ENCODE data around the gene KANK2. TPM values are rescaled to one million over a fixed set of nuclear protein-coding genes. Genes with fewer than 3 reads are reported as not detected.

KANK2 gene
- total and polyA plus RNA-seq, 2 of the 13 experiments (the other 11 are each of a cell fraction or from before 2014, with no cell fraction given), result 5.7 to 12.9 TPM

DNA sequence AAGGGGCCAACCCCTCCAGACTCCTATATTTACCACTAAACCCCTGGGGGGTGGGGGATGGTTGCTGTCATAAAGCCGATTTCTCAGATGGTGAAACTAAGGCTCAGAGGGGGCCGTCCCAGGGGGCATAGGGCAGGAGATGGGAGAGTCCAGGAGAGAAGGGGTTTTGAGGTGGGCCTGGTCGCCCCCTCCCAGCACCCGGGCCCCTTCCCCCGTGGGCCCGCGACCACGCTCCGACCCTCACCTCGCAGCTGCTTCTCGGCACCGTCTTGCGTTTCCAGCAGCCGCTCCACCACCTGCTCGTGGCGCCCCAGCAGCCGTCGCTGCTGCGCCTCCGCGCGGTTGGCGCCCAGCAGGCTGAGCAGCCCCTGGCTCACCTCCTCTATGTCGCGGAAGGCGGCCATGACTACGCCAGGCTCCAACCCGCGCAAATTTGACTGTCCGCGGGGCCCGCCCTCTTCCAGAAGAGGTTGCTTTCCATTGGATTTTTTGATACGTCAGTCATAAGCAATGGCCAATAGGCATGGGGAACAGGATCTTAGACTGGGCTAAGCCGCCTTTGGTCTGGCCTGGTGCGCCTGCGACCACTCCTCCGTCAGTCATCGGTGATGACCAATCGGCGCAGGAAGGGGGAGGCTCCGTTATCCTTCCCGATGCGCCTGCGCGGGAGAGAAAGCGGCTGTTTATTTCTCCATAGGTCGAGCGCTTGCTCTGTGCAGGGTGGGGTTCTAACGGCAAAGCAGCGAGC, 41.8 kb downstream of the KANK2 start, which contains the start of gene SPC24 (continued):
- TF ChIP-seq JARID2 (CRISPR knock-in tag; IDR thresholded peaks at IDR 0.05; ENCODE audit: insufficient replicate concordance), result no peak
- TF ChIP-seq, protein P1, sequence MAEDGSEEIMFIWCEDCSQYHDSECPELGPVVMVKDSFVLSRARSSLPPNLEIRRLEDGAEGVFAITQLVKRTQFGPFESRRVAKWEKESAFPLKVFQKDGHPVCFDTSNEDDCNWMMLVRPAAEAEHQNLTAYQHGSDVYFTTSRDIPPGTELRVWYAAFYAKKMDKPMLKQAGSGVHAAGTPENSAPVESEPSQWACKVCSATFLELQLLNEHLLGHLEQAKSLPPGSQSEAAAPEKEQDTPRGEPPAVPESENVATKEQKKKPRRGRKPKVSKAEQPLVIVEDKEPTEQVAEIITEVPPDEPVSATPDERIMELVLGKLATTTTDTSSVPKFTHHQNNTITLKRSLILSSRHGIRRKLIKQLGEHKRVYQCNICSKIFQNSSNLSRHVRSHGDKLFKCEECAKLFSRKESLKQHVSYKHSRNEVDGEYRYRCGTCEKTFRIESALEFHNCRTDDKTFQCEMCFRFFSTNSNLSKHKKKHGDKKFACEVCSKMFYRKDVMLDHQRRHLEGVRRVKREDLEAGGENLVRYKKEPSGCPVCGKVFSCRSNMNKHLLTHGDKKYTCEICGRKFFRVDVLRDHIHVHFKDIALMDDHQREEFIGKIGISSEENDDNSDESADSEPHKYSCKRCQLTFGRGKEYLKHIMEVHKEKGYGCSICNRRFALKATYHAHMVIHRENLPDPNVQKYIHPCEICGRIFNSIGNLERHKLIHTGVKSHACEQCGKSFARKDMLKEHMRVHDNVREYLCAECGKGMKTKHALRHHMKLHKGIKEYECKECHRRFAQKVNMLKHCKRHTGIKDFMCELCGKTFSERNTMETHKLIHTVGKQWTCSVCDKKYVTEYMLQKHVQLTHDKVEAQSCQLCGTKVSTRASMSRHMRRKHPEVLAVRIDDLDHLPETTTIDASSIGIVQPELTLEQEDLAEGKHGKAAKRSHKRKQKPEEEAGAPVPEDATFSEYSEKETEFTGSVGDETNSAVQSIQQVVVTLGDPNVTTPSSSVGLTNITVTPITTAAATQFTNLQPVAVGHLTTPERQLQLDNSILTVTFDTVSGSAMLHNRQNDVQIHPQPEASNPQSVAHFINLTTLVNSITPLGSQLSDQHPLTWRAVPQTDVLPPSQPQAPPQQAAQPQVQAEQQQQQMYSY (CRISPR knock-in tag; IDR thresholded peaks at IDR 0.05), result no peak
- TF ChIP-seq, protein P2, sequence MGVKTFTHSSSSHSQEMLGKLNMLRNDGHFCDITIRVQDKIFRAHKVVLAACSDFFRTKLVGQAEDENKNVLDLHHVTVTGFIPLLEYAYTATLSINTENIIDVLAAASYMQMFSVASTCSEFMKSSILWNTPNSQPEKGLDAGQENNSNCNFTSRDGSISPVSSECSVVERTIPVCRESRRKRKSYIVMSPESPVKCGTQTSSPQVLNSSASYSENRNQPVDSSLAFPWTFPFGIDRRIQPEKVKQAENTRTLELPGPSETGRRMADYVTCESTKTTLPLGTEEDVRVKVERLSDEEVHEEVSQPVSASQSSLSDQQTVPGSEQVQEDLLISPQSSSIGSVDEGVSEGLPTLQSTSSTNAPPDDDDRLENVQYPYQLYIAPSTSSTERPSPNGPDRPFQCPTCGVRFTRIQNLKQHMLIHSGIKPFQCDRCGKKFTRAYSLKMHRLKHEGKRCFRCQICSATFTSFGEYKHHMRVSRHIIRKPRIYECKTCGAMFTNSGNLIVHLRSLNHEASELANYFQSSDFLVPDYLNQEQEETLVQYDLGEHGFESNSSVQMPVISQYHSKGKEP (CRISPR knock-in tag; IDR thresholded peaks at IDR 0.05), result no peak
- TF ChIP-seq ZNF556 (CRISPR knock-in tag; IDR thresholded peaks at IDR 0.05; ENCODE audit: borderline replicate concordance), result peak; percentile 61; the same call in 1 of the 2 replicates
- TF ChIP-seq, protein P3, sequence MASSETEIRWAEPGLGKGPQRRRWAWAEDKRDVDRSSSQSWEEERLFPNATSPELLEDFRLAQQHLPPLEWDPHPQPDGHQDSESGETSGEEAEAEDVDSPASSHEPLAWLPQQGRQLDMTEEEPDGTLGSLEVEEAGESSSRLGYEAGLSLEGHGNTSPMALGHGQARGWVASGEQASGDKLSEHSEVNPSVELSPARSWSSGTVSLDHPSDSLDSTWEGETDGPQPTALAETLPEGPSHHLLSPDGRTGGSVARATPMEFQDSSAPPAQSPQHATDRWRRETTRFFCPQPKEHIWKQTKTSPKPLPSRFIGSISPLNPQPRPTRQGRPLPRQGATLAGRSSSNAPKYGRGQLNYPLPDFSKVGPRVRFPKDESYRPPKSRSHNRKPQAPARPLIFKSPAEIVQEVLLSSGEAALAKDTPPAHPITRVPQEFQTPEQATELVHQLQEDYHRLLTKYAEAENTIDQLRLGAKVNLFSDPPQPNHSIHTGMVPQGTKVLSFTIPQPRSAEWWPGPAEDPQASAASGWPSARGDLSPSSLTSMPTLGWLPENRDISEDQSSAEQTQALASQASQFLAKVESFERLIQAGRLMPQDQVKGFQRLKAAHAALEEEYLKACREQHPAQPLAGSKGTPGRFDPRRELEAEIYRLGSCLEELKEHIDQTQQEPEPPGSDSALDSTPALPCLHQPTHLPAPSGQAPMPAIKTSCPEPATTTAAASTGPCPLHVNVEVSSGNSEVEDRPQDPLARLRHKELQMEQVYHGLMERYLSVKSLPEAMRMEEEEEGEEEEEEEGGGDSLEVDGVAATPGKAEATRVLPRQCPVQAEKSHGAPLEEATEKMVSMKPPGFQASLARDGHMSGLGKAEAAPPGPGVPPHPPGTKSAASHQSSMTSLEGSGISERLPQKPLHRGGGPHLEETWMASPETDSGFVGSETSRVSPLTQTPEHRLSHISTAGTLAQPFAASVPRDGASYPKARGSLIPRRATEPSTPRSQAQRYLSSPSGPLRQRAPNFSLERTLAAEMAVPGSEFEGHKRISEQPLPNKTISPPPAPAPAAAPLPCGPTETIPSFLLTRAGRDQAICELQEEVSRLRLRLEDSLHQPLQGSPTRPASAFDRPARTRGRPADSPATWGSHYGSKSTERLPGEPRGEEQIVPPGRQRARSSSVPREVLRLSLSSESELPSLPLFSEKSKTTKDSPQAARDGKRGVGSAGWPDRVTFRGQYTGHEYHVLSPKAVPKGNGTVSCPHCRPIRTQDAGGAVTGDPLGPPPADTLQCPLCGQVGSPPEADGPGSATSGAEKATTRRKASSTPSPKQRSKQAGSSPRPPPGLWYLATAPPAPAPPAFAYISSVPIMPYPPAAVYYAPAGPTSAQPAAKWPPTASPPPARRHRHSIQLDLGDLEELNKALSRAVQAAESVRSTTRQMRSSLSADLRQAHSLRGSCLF (CRISPR knock-in tag; IDR thresholded peaks at IDR 0.05; ENCODE audit: borderline replicate concordance), result no peak
- no peak for TF ChIP-seq U2AF1 (optimal IDR thresholded peaks at IDR 0.05; ENCODE audit: low read depth, low read length)
- TF ChIP-seq TMF1 (CRISPR knock-in tag; IDR thresholded peaks at IDR 0.05; ENCODE audit: low read depth), result peak; percentile 68; the same call in 1 of the 2 replicates
- no peak for TF ChIP-seq DNMT3B (CRISPR knock-in tag; conservative IDR thresholded peaks at IDR 0.05)
- no peak for TF ChIP-seq JUNB (CRISPR knock-in tag; IDR thresholded peaks at IDR 0.05; ENCODE audit: borderline replicate concordance)
- 0 out of 2 replicates have a peak, but pooled peaks have one; percentile 42 for TF ChIP-seq ELF1 (CRISPR knock-in tag; IDR thresholded peaks at IDR 0.05)
- TF ChIP-seq, protein P4, sequence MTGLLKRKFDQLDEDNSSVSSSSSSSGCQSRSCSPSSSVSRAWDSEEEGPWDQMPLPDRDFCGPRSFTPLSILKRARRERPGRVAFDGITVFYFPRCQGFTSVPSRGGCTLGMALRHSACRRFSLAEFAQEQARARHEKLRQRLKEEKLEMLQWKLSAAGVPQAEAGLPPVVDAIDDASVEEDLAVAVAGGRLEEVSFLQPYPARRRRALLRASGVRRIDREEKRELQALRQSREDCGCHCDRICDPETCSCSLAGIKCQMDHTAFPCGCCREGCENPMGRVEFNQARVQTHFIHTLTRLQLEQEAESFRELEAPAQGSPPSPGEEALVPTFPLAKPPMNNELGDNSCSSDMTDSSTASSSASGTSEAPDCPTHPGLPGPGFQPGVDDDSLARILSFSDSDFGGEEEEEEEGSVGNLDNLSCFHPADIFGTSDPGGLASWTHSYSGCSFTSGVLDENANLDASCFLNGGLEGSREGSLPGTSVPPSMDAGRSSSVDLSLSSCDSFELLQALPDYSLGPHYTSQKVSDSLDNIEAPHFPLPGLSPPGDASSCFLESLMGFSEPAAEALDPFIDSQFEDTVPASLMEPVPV (CRISPR knock-in tag; IDR thresholded peaks at IDR 0.05), result no peak
- TF ChIP-seq, protein P5, sequence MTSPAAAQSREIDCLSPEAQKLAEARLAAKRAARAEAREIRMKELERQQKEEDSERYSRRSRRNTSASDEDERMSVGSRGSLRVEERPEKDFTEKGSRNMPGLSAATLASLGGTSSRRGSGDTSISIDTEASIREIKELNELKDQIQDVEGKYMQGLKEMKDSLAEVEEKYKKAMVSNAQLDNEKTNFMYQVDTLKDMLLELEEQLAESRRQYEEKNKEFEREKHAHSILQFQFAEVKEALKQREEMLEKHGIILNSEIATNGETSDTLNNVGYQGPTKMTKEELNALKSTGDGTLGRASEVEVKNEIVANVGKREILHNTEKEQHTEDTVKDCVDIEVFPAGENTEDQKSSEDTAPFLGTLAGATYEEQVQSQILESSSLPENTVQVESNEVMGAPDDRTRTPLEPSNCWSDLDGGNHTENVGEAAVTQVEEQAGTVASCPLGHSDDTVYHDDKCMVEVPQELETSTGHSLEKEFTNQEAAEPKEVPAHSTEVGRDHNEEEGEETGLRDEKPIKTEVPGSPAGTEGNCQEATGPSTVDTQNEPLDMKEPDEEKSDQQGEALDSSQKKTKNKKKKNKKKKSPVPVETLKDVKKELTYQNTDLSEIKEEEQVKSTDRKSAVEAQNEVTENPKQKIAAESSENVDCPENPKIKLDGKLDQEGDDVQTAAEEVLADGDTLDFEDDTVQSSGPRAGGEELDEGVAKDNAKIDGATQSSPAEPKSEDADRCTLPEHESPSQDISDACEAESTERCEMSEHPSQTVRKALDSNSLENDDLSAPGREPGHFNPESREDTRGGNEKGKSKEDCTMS (CRISPR knock-in tag; conservative IDR thresholded peaks at IDR 0.05), result no peak
- peak; percentile 77 for TF ChIP-seq DMAP1 (CRISPR knock-in tag; IDR thresholded peaks at IDR 0.05)
- TF ChIP-seq MLLT10 (CRISPR knock-in tag; IDR thresholded peaks at IDR 0.05), result no peak

All from HepG2 (cell line).